SU-DHL-6 (cell line): ENCODE results near the gene HEBP2.

Experiments
- H2AFZ ChIP-seq: fragments of 200-600 bp; sonication (generic); 2 replicates; pipeline ENCODE4 v1.6.1; 2014; ENCODE audit warnings: low read depth, mild to moderate bottlenecking, moderate library complexity, mixed read lengths, antibody characterized with exemption, low read length; ENCODE audit not compliant: severe bottlenecking
- H3F3A ChIP-seq: fragments of 200-600 bp; shearing (Covaris generic); 2 replicates; pipeline ENCODE4 v1.6.0; 2016; ENCODE audit warnings: antibody characterized with exemption, mild to moderate bottlenecking; ENCODE audit not compliant: insufficient read depth
- H3K27ac ChIP-seq: fragments of 200-600 bp; sonication (generic); 2 replicates; pipeline ENCODE4 v1.5.1; 2016; ENCODE audit warnings: low read depth, mild to moderate bottlenecking, low read length, moderate library complexity, mixed read lengths
- H3K27me3 ChIP-seq: fragments of 200-600 bp; sonication (generic), shearing (Covaris generic); 2 replicates; pipeline ENCODE4 v1.6.0; 2014; ENCODE audit warnings: mild to moderate bottlenecking, low read length
- H3K36me3 ChIP-seq: fragments of 200-600 bp; sonication (generic); 2 replicates; pipeline ENCODE4 v1.6.1; 2014; ENCODE audit warnings: mild to moderate bottlenecking, low read length, mixed read lengths
- H3K4me2 ChIP-seq: fragments of 300-600, 200-600 bp; shearing (Covaris generic), sonication (generic); 2 replicates; pipeline ENCODE4 v1.6.0; 2014; ENCODE audit warnings: low read length, low read depth, mild to moderate bottlenecking; ENCODE audit not compliant: poor library complexity, severe bottlenecking
- H3K4me3 ChIP-seq: fragments of 200-600 bp; sonication (generic); 2 replicates; pipeline ENCODE4 v1.5.1; 2014; ENCODE audit warnings: antibody characterized with exemption, low read length, mild to moderate bottlenecking, mixed read lengths; ENCODE audit not compliant: insufficient read depth, poor library complexity, severe bottlenecking
- H3K79me2 ChIP-seq: fragments of 200-600 bp; sonication (generic); 2 replicates; pipeline ENCODE4 v1.6.1; 2014; ENCODE audit warnings: mild to moderate bottlenecking, low read length, moderate library complexity; ENCODE audit not compliant: insufficient read depth
- H3K9ac ChIP-seq: fragments of 200-600 bp; sonication (generic); 2 replicates; pipeline ENCODE4 v1.7.0; 2014; ENCODE audit warnings: mild to moderate bottlenecking, low read length
- H3K9me2 ChIP-seq: fragments of 200-600 bp; sonication (generic); replicated peaks from 2 replicates; pipeline ENCODE4 v1.6.1; 2014; ENCODE audit warnings: low read length; ENCODE audit not compliant: insufficient read depth
- H3K9me3 ChIP-seq: fragments of 200-600 bp; sonication (generic); 2 replicates; pipeline ENCODE4 v1.6.1; 2014; ENCODE audit warnings: low read length, mixed read lengths; ENCODE audit not compliant: insufficient read depth
- H4K20me1 ChIP-seq: fragments of 200-600 bp; sonication (generic); 2 replicates; pipeline ENCODE4 v1.6.1; 2014; ENCODE audit warnings: low read depth, mild to moderate bottlenecking, antibody characterized with exemption, low read length, moderate library complexity, mixed read lengths
- CTCF ChIP-seq: fragments of 200-600 bp; sonication (generic); IDR thresholded peaks from one replicate; pipeline ENCODE4 v1.5.1; 2017; ENCODE audit warnings: antibody characterized with exemption, mild to moderate bottlenecking, low read length, moderate library complexity; ENCODE audit not compliant: insufficient read depth, poor library complexity, severe bottlenecking
- EZH2phosphoT487 ChIP-seq: fragments of 200-600 bp; sonication (generic), shearing (Covaris generic); conservative IDR thresholded peaks from 2 replicates; pipeline ENCODE4 v1.6.1; 2018; ENCODE audit warnings: mild to moderate bottlenecking, antibody characterized with exemption, low read length, moderate library complexity, mixed read lengths

The HEBP2 gene

GRCh38 chr6:138427701-138428100 is 23.7 kb downstream of the HEBP2 start:
- Histone ChIP-seq H2AFZ (no peak overlapping the region), H3K36me3 (no peaks in the 10 kb centered on the region), H3F3A (no peaks in the 10 kb centered on the region), H3K27ac (no peak overlapping the region), H3K4me3 (no peak overlapping the region), H3K4me2 (no peak overlapping the region), H3K27me3 (no peaks in the 10 kb centered on the region), H3K9me2 (no peaks in the 10 kb centered on the region), H3K9ac (no peak overlapping the region), H4K20me1 (no peaks in the 10 kb centered on the region), H3K9me3 (no peaks in the 10 kb centered on the region), H3K79me2 (no peaks in the 10 kb centered on the region)
- TF ChIP-seq EZH2phosphoT487 (no peak), CTCF (no peak)

- Histone ChIP-seq H3F3A (no peaks in the 10 kb centered on the region), H3K9me3 (no peaks in the 10 kb centered on the region), H3K4me2 (no peak overlapping the region), H3K27me3 (no peaks in the 10 kb centered on the region), H3K9ac (no peak overlapping the region), H3K36me3 (no peaks in the 10 kb centered on the region), H4K20me1 (no peaks in the 10 kb centered on the region), H3K9me2 (no peaks in the 10 kb centered on the region), H3K79me2 (no peaks in the 10 kb centered on the region), H3K4me3 (no peak overlapping the region), H3K27ac (no peak overlapping the region), H2AFZ (no peak overlapping the region)
- TF ChIP-seq CTCF (peak; percentile 44), EZH2phosphoT487 (no peak)
Observed at GRCh38 chr6:138428944-138429598, 25.0 kb downstream of the HEBP2 start.

GRCh38 chr6:138429761-138430160 is 25.7 kb downstream of the HEBP2 start:
- Histone ChIP-seq H2AFZ (no peak overlapping the region), H3K79me2 (no peaks in the 10 kb centered on the region), H3K27ac (no peak overlapping the region), H3F3A (no peaks in the 10 kb centered on the region), H3K9me2 (no peaks in the 10 kb centered on the region), H3K27me3 (no peaks in the 10 kb centered on the region), H3K9me3 (no peaks in the 10 kb centered on the region), H3K36me3 (no peaks in the 10 kb centered on the region), H3K9ac (no peak overlapping the region), H3K4me2 (no peak overlapping the region), H3K4me3 (no peak overlapping the region), H4K20me1 (no peaks in the 10 kb centered on the region)
- TF ChIP-seq EZH2phosphoT487 (no peak), CTCF (no peak)
